Measurements from ENCODE around the gene NOL4L.

NOL4L gene

DNA sequence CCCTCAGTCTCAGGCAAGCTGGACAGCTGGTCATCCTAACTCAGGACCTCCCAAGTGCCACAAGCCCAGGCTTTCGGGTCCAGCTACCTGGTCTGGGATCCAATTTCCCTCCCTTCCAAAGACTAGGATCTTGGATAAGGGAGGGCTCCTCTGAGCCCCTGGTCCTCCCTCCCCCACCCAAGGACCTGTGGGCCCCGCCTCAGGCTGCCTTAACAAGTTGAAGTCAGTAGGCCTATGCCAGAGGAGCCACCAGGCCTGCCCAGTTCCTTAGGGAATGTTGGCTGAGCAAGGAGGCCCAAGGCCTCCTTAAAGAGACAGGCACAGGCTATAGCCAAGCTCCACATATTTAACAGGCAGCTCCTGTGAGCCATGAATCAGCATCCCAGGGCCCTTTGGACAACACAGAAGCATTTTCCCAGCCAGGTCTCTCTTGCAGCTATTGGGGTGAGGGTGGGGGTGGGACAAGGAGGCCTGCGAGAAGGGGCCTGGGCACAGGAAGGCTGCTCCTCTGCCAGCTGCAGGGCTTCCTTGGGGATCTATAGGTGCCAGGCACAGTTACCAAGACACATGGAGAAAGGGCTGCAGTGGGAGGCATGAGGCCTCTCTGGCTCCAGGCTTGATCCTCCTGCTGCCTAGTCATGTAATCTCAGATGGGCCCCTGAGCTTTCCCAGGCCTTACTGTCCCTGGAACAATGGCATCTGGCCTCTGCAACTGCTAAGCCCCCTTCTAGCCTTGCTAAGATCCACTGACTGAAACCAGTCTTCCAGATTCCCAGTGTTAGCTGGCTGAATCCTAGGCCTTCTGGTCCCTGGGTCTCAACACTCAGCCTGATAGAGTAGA lies 27.4 kb upstream of the NOL4L start:
- Histone ChIP-seq H3K4me3 (ENCODE audit: low read depth, low read length, poor library complexity, severe bottlenecking) (no peak overlapping the region), H3K4me1 (ENCODE audit: insufficient read depth, low read length, severe bottlenecking) (no peaks in the 10 kb centered on the region), H3K27me3 (ENCODE audit: insufficient read depth, low read length) (no peaks in the 10 kb centered on the region), H3K9ac (ENCODE audit: low read length) (no peak overlapping the region), H3K4me2 (ENCODE audit: low read length) (no peak overlapping the region), H3K36me3 (ENCODE audit: insufficient read depth, low read length) (no peaks in the 10 kb centered on the region), H4K20me1 (ENCODE audit: insufficient read depth, low read length) (no peaks in the 10 kb centered on the region), H3K79me2 (ENCODE audit: insufficient read depth, low read length) (no peaks in the 10 kb centered on the region), H3K27ac (ENCODE audit: low read depth, low read length, poor library complexity, severe bottlenecking) (no peak overlapping the region), H2AFZ (ENCODE audit: low read length) (no peak overlapping the region), H3K9me2 (ENCODE audit: low read depth, low read length) (no peaks in the 10 kb centered on the region), H3K9me3 (ENCODE audit: low read length) (no peaks in the 10 kb centered on the region), H3F3A (ENCODE audit: insufficient read depth, low read length) (no peaks in the 10 kb centered on the region)
- no peak for TF ChIP-seq EZH2 (IDR thresholded peaks at IDR 0.05; ENCODE audit: borderline replicate concordance, low read length)

- H4K20me1 ChIP-seq (ENCODE audit: insufficient read depth, low read length) = no peaks in the 10 kb centered on the region
- H3K36me3 ChIP-seq (ENCODE audit: insufficient read depth, low read length) = no peaks in the 10 kb centered on the region
- H3F3A ChIP-seq (ENCODE audit: insufficient read depth, low read length) = no peaks in the 10 kb centered on the region
- no peak overlapping the region for H3K4me2 ChIP-seq (ENCODE audit: low read length)
- no peaks in the 10 kb centered on the region for H3K79me2 ChIP-seq (ENCODE audit: insufficient read depth, low read length)
- no peak overlapping the region for H3K9ac ChIP-seq (ENCODE audit: low read length)
- H2AFZ ChIP-seq (ENCODE audit: low read length) = no peak overlapping the region
- no peaks in the 10 kb centered on the region for H3K9me3 ChIP-seq (ENCODE audit: low read length)
- no peak overlapping the region for H3K4me3 ChIP-seq (ENCODE audit: low read depth, low read length, poor library complexity, severe bottlenecking)
- no peaks in the 10 kb centered on the region for H3K9me2 ChIP-seq (ENCODE audit: low read depth, low read length)
- H3K4me1 ChIP-seq (ENCODE audit: insufficient read depth, low read length, severe bottlenecking) = no peaks in the 10 kb centered on the region
- no peak for TF ChIP-seq EZH2 (IDR thresholded peaks at IDR 0.05; ENCODE audit: borderline replicate concordance, low read length)
- no peak for TF ChIP-seq CTCF (IDR thresholded peaks at IDR 0.05; ENCODE audit: low read length)
- no peak overlapping the region for H3K27ac ChIP-seq (ENCODE audit: low read depth, low read length, poor library complexity, severe bottlenecking)
- H3K27me3 ChIP-seq (ENCODE audit: insufficient read depth, low read length) = no peaks in the 10 kb centered on the region
Observed at GRCh38 chr20:32611868-32612267, 26.7 kb upstream of the NOL4L start.

- no peak overlapping the region for H3K4me2 ChIP-seq (ENCODE audit: low read length)
- H3K27me3 ChIP-seq (ENCODE audit: insufficient read depth, low read length) = no peaks in the 10 kb centered on the region
- H3K27ac ChIP-seq (ENCODE audit: low read depth, low read length, poor library complexity, severe bottlenecking) = no peak overlapping the region
Observed at GRCh38 chr20:32611286-32611685, 26.2 kb upstream of the NOL4L start.

GRCh38 chr20:32610472-32611218 lies 25.5 kb upstream of the NOL4L start:
- no peak for TF ChIP-seq CTCF (IDR thresholded peaks at IDR 0.05; ENCODE audit: low read length)
- TF ChIP-seq EZH2 (IDR thresholded peaks at IDR 0.05; ENCODE audit: borderline replicate concordance, low read length) = no peak
- Histone ChIP-seq H3K36me3 (ENCODE audit: insufficient read depth, low read length) (no peaks in the 10 kb centered on the region), H3F3A (ENCODE audit: insufficient read depth, low read length) (no peaks in the 10 kb centered on the region), H3K9me2 (ENCODE audit: low read depth, low read length) (no peaks in the 10 kb centered on the region), H3K27me3 (ENCODE audit: insufficient read depth, low read length) (no peaks in the 10 kb centered on the region), H4K20me1 (ENCODE audit: insufficient read depth, low read length) (no peaks in the 10 kb centered on the region), H3K4me3 (ENCODE audit: low read depth, low read length, poor library complexity, severe bottlenecking) (no peak overlapping the region), H3K4me2 (ENCODE audit: low read length) (no peak overlapping the region), H3K27ac (ENCODE audit: low read depth, low read length, poor library complexity, severe bottlenecking) (no peak overlapping the region), H3K9me3 (ENCODE audit: low read length) (no peaks in the 10 kb centered on the region), H3K4me1 (ENCODE audit: insufficient read depth, low read length, severe bottlenecking) (no peaks in the 10 kb centered on the region), H3K9ac (ENCODE audit: low read length) (no peak overlapping the region), H2AFZ (ENCODE audit: low read length) (no peak overlapping the region), H3K79me2 (ENCODE audit: insufficient read depth, low read length) (no peaks in the 10 kb centered on the region)

More at GRCh38 chr20:32611286-32611685, 26.2 kb upstream of the NOL4L start:
- Histone ChIP-seq H3K9ac (ENCODE audit: low read length) (no peak overlapping the region), H3K4me3 (ENCODE audit: low read depth, low read length, poor library complexity, severe bottlenecking) (no peak overlapping the region), H2AFZ (ENCODE audit: low read length) (no peak overlapping the region), H3K4me1 (ENCODE audit: insufficient read depth, low read length, severe bottlenecking) (no peaks in the 10 kb centered on the region), H3F3A (ENCODE audit: insufficient read depth, low read length) (no peaks in the 10 kb centered on the region), H4K20me1 (ENCODE audit: insufficient read depth, low read length) (no peaks in the 10 kb centered on the region), H3K9me3 (ENCODE audit: low read length) (no peaks in the 10 kb centered on the region), H3K79me2 (ENCODE audit: insufficient read depth, low read length) (no peaks in the 10 kb centered on the region), H3K9me2 (ENCODE audit: low read depth, low read length) (no peaks in the 10 kb centered on the region), H3K36me3 (ENCODE audit: insufficient read depth, low read length) (no peaks in the 10 kb centered on the region)
- TF ChIP-seq EZH2 (IDR thresholded peaks at IDR 0.05; ENCODE audit: borderline replicate concordance, low read length) = no peak
